Upper lobe of left lung (tissue), 4 donors: ENCODE measurements around the gene SYNGAP1.

Experiments used
- CTCF ChIP-seq, 6 experiments: fragments of 450-650 bp in 4 of 6; fragments of 200-600 bp in 2 of 6; sonication (generic) in 2 of 6; IDR thresholded peaks; one replicate each; pipeline ENCODE4 v1.5.1; 2016 to 2019; ENCODE audit warnings: antibody characterized with exemption in 6 of 6
- POLR2AphosphoS5 ChIP-seq, 2 donors: sonication (generic); formaldehyde crosslinking; IDR thresholded peaks; one replicate each; pipeline ENCODE4 v1.5.1; 2017; ENCODE audit warnings: antibody characterized with exemption in 2 of 2

GRCh38 chr6:33418690-33419291 is 1.1 kb upstream of the SYNGAP1 start:
- TF ChIP-seq POLR2AphosphoS5 (IDR thresholded peaks at IDR 0.05) (no peak), CTCF (IDR thresholded peaks at IDR 0.05) (no peak)
